PC-3 (cell line): ENCODE results near the gene SULT1B1.

Experiments
- CTCF ChIP-seq: fragments of 300-600 bp; sonication (generic); conservative IDR thresholded peaks from 2 replicates; pipeline ENCODE4 v1.5.1; 2017; ENCODE audit warnings: antibody characterized with exemption, low read depth, mild to moderate bottlenecking, low read length
- EZH2 ChIP-seq: fragments of 300-600 bp; sonication (generic); IDR thresholded peaks from one replicate; pipeline ENCODE4 v1.6.1; 2017; ENCODE audit warnings: antibody characterized with exemption, mild to moderate bottlenecking, low read length; ENCODE audit not compliant: unreplicated experiment
- EZH2phosphoT487 ChIP-seq: fragments of 300-600 bp; sonication (generic); IDR thresholded peaks from 2 replicates; pipeline ENCODE4 v1.6.1; 2018; ENCODE audit warnings: mild to moderate bottlenecking, antibody characterized with exemption, low read length, borderline replicate concordance

GRCh38 chr4:69708211-69708610 is 52.2 kb downstream of the SULT1B1 start:
- TF ChIP-seq CTCF: no peak
- no peak for TF ChIP-seq EZH2phosphoT487
- no peak for TF ChIP-seq EZH2
